Thoracic aorta (tissue), 2 donors: Measurements from ENCODE around the gene ZNF143. TPM values are rescaled to one million over a fixed set of nuclear protein-coding genes. Genes with fewer than 3 reads are reported as not detected.
"Not testable (repeated sequence)": the region's sequence is repeated elsewhere in the genome, so short reads cannot be mapped to it uniquely, and the experiment has no call there.

ENCODE experiments used
- ATAC-seq: fragments of 150-250 bp; one replicate; pipeline ENCODE4 v1.8.0; 2017; ENCODE audit warnings: low read depth; ENCODE audit not compliant: insufficient number of reproducible peaks, low FRiP score
- DNase-seq: peaks from one replicate; pipeline ENCODE4 v3.0.0-alpha.2; 2020; ENCODE audit warnings: low spot score
- H3K27ac ChIP-seq, 2 donors: fragments of 200-600 bp; sonication (generic); 1 replicate in 1 of 2; 2 replicates in 1 of 2; pipeline ENCODE4 v1.5.1; 2016; ENCODE audit warnings: mild to moderate bottlenecking in 2 of 2, moderate library complexity in 2 of 2
- H3K27me3 ChIP-seq: fragments of 200-600 bp; sonication (generic); replicated peaks from 2 replicates; pipeline ENCODE4 v1.6.0; 2016; ENCODE audit warnings: mild to moderate bottlenecking; ENCODE audit not compliant: insufficient read depth
- H3K36me3 ChIP-seq: fragments of 200-600 bp; sonication (generic); one replicate; pipeline ENCODE4 v1.5.1; 2016
- H3K4me1 ChIP-seq, 2 donors: fragments of 200-600 bp; sonication (generic); 1 replicate in 1 of 2; 2 replicates in 1 of 2; pipeline versions ENCODE4 v1.5.1 to v1.6.0; 2016; ENCODE audit warnings: low read depth in 2 of 2, mild to moderate bottlenecking in 1 of 2; ENCODE audit not compliant: control insufficient read depth in 1 of 2
- H3K4me3 ChIP-seq: fragments of 200-600 bp; sonication (generic); 2 replicates; pipeline ENCODE4 v1.5.1; 2016; ENCODE audit warnings: mild to moderate bottlenecking
- H3K9me3 ChIP-seq: fragments of 200-600 bp; sonication (generic); 2 replicates; pipeline ENCODE4 v1.5.1; 2016
- CTCF ChIP-seq: fragments of 200-600 bp; sonication (generic); IDR thresholded peaks from one replicate; pipeline ENCODE4 v1.5.1; 2019; ENCODE audit warnings: antibody characterized with exemption
- total RNA-seq, 2 donors: library from RNA; depleted of rRNA; stranded (reverse); fragments of >200 nt; gene quantifications; one replicate each; pipeline versions ENCODE4 v1.1.0 to v1.2.3, GENCODE V29; 2016

ZNF143 gene
- 10 to 100 TPM; 45.1 to 80.6 TPM for total RNA-seq

GRCh38 chr11:9460322-9461062 lies at the start of gene ZNF143:
TSS of gene ZNF143 (plus strand) at chr11:9461012. CDS start at chr11:9471309, 10,297 bp downstream.
- Histone ChIP-seq H3K27me3 (no peaks in the 10 kb centered on the region), H3K27ac (peak within 1 kb of the TSS; percentile 99 to 100), H3K9me3 (no peaks in the 10 kb centered on the region), H3K4me1 (peaks cover 6 to 21% of the 10 kb centered on the region in 2 donors), H3K36me3 (no peaks in the 10 kb centered on the region), H3K4me3 (peak within 1 kb of the TSS; percentile 85)
- peak; percentile 3 for TF ChIP-seq CTCF
- ATAC-seq (peak; percentile 98), DNase-seq (peak; percentile 99)

- Histone ChIP-seq H3K36me3 (peaks cover 44% of the 10 kb centered on the region), H3K9me3 (no peaks in the 10 kb centered on the region), H3K4me1 (peaks cover 13 to 28% of the 10 kb centered on the region in 2 donors), H3K4me3 (no peak overlapping the region), H3K27ac (peak overlapping the region in 1 of 2 donors; percentile 33), H3K27me3 (no peaks in the 10 kb centered on the region)
- ATAC-seq (no peak), DNase-seq (no peak)
- no peak for TF ChIP-seq CTCF
Measured at GRCh38 chr11:9428706-9429105, 32.1 kb upstream of the ZNF143 start.

GRCh38 chr11:9438611-9439010 lies 22.2 kb upstream of the ZNF143 start:
- no peak for TF ChIP-seq CTCF
- ATAC-seq, result no peak
- H3K27me3 ChIP-seq, result no peaks in the 10 kb centered on the region

GRCh38 chr11:9446230-9446629 lies 14.6 kb upstream of the ZNF143 start:
- H3K27me3 ChIP-seq, result no peaks in the 10 kb centered on the region
- DNase-seq (no peak), ATAC-seq (no peak)
- no peak overlapping the region for H3K27ac ChIP-seq
- no peaks in the 10 kb centered on the region for H3K9me3 ChIP-seq
- TF ChIP-seq CTCF, result no peak
- no peak overlapping the region for H3K4me3 ChIP-seq
- peaks cover 16% of the 10 kb centered on the region for H3K36me3 ChIP-seq
- H3K4me1 ChIP-seq, result no peaks in the 10 kb centered on the region

More at GRCh38 chr11:9438611-9439010, 22.2 kb upstream of the ZNF143 start:
- H3K9me3 ChIP-seq, result no peaks in the 10 kb centered on the region
- H3K4me1 ChIP-seq, result peaks cover 0 to 3% of the 10 kb centered on the region in 2 donors
- H3K4me3 ChIP-seq, result no peak overlapping the region
- no peak overlapping the region for H3K27ac ChIP-seq
- no peak for DNase-seq
- H3K36me3 ChIP-seq, result peaks cover 65% of the 10 kb centered on the region

GRCh38 chr11:9448576-9449352 lies 12.0 kb upstream of the ZNF143 start:
- DNase-seq (no peak), ATAC-seq (no peak)
- Histone ChIP-seq H3K27ac (no peak overlapping the region), H3K27me3 (no peaks in the 10 kb centered on the region), H3K9me3 (peaks cover 8% of the 10 kb centered on the region), H3K36me3 (peaks cover 3% of the 10 kb centered on the region), H3K4me1 (no peaks in the 10 kb centered on the region), H3K4me3 (no peak overlapping the region)
- no peak for TF ChIP-seq CTCF

GRCh38 chr11:9452023-9452422 lies 8.8 kb upstream of the ZNF143 start:
- H3K27me3 ChIP-seq, H3K27ac ChIP-seq, ATAC-seq, H3K36me3 ChIP-seq, H3K4me3 ChIP-seq, DNase-seq, H3K9me3 ChIP-seq, H3K4me1 ChIP-seq: not testable (repeated sequence)
